SK-N-SH treated with all-trans-retinoic acid at 6 μM for 48 hours (cell line): ENCODE results near the gene FIGN.

ENCODE experiments used
- ATAC-seq: fragments of 200-7000 bp; cut with Tn5 transposase; 3 replicates; pipeline ENCODE4 v1.9.1; 2020; ENCODE audit warnings: mild to moderate bottlenecking, moderate library complexity
- ARNTL ChIP-seq: fragments of 450-650 bp; formaldehyde crosslinking; IDR thresholded peaks from 2 replicates; pipeline ENCODE4 v1.5.0; 2020; ENCODE audit warnings: low read depth, mild to moderate bottlenecking, moderate library complexity, borderline replicate concordance
- BACH2 ChIP-seq: fragments of 250-450 bp; sonication (Bioruptor Pico); IDR thresholded peaks from 2 replicates; pipeline ENCODE4 v1.9.0; 2021; ENCODE audit warnings: mild to moderate bottlenecking, borderline replicate concordance
- CREB5 ChIP-seq: fragments of 250-450 bp; sonication (Bioruptor Pico); IDR thresholded peaks from 2 replicates; pipeline ENCODE4 v1.5.1; 2020; ENCODE audit warnings: low read depth, mild to moderate bottlenecking, moderate library complexity
- CSDC2 ChIP-seq: fragments of 250-450 bp; sonication (Bioruptor Pico); IDR thresholded peaks from 2 replicates; pipeline ENCODE4 v1.5.0; 2020; ENCODE audit warnings: mild to moderate bottlenecking, moderate library complexity
- CSRNP3 ChIP-seq: fragments of 250-450 bp; sonication (Bioruptor Pico); IDR thresholded peaks from 2 replicates; pipeline ENCODE4 v1.5.1; 2021; ENCODE audit warnings: mild to moderate bottlenecking, moderate library complexity
- ESRRG ChIP-seq: fragments of 250-450 bp; sonication (Bioruptor Pico); IDR thresholded peaks from 2 replicates; pipeline ENCODE4 v1.6.1; 2021; ENCODE audit warnings: mild to moderate bottlenecking
- GLIS3 ChIP-seq: fragments of 250-450 bp; sonication (Bioruptor Pico); IDR thresholded peaks from 2 replicates; pipeline ENCODE4 v1.5.0; 2020; ENCODE audit warnings: mild to moderate bottlenecking, moderate library complexity
- ISL1 ChIP-seq: fragments of 250-450 bp; sonication (Bioruptor Pico); IDR thresholded peaks from 2 replicates; pipeline ENCODE4 v2.1.2; 2022; ENCODE audit warnings: mild to moderate bottlenecking, moderate library complexity
- OSR1 ChIP-seq: fragments of 250-450 bp; sonication (Bioruptor Pico); IDR thresholded peaks from 2 replicates; pipeline ENCODE4 v1.8.0; 2022; ENCODE audit warnings: moderate library complexity, mild to moderate bottlenecking, inconsistent platforms
- PATZ1 ChIP-seq: fragments of 250-450 bp; sonication (Bioruptor Pico); IDR thresholded peaks from 2 replicates; pipeline ENCODE4 v1.8.0; 2020; ENCODE audit warnings: mild to moderate bottlenecking, moderate library complexity, borderline replicate concordance
- POU6F1 ChIP-seq: fragments of 250-450 bp; sonication (Bioruptor Pico); IDR thresholded peaks from 2 replicates; pipeline ENCODE4 v1.8.0; 2021; ENCODE audit warnings: low read depth, mild to moderate bottlenecking, moderate library complexity, borderline replicate concordance
- PPARA ChIP-seq: fragments of 250-450 bp; sonication (Bioruptor Pico); IDR thresholded peaks from 2 replicates; pipeline ENCODE4 v1.5.0; 2020; ENCODE audit warnings: mild to moderate bottlenecking, borderline replicate concordance
- RARB ChIP-seq: fragments of 250-450 bp; sonication (Bioruptor Pico); IDR thresholded peaks from 2 replicates; pipeline ENCODE4 v1.8.0; 2021; ENCODE audit warnings: mild to moderate bottlenecking, moderate library complexity
- SNAI2 ChIP-seq: fragments of 250-450 bp; sonication (Bioruptor Pico); IDR thresholded peaks from 2 replicates; pipeline ENCODE4 v1.5.0; 2020; ENCODE audit warnings: mild to moderate bottlenecking, moderate library complexity
- TCF4 ChIP-seq: fragments of 250-450 bp; sonication (Bioruptor Pico); IDR thresholded peaks from 2 replicates; pipeline ENCODE4 v1.8.0; 2021; ENCODE audit warnings: mild to moderate bottlenecking, moderate library complexity, borderline replicate concordance
- TOX ChIP-seq: fragments of 250-450 bp; sonication (Bioruptor Pico); IDR thresholded peaks from 2 replicates; pipeline ENCODE4 v1.8.0; 2021; ENCODE audit warnings: mild to moderate bottlenecking, moderate library complexity, borderline replicate concordance
- ZC3H10 ChIP-seq: fragments of 250-450 bp; sonication (Bioruptor Pico); IDR thresholded peaks from 2 replicates; pipeline ENCODE4 v1.5.1; 2021; ENCODE audit warnings: mild to moderate bottlenecking, moderate library complexity
- ZFP3 ChIP-seq: fragments of 250-450 bp; sonication (Bioruptor Pico); IDR thresholded peaks from 2 replicates; pipeline ENCODE4 v1.5.0; 2020; ENCODE audit warnings: mild to moderate bottlenecking, moderate library complexity
- ZNF565 ChIP-seq: fragments of 450-650 bp; formaldehyde crosslinking; conservative IDR thresholded peaks from 2 replicates; pipeline ENCODE4 v1.5.0; 2020; ENCODE audit warnings: low read depth, mild to moderate bottlenecking, moderate library complexity
- ZNF70 ChIP-seq: fragments of 450-650 bp; formaldehyde crosslinking; IDR thresholded peaks from 2 replicates; pipeline ENCODE4 v1.5.0; 2020; ENCODE audit warnings: mild to moderate bottlenecking, moderate library complexity
- ZNF8 ChIP-seq: fragments of 450-650 bp; formaldehyde crosslinking; IDR thresholded peaks from 2 replicates; pipeline ENCODE4 v1.5.0; 2020; ENCODE audit warnings: mild to moderate bottlenecking, moderate library complexity

The FIGN gene

GRCh38 chr2:163692081-163692480, 43.7 kb downstream of the FIGN start:
- TF ChIP-seq ESRRG (CRISPR knock-in tag) (no peak), ZFP3 (CRISPR knock-in tag) (no peak), ARNTL (no peak), PPARA (CRISPR knock-in tag) (no peak), BACH2 (CRISPR knock-in tag) (no peak)
- no peak for ATAC-seq

- ATAC-seq = no peak
- TF ChIP-seq TCF4 (CRISPR knock-in tag) (no peak), TOX (CRISPR knock-in tag) (no peak), POU6F1 (CRISPR knock-in tag) (no peak), ZNF8 (CRISPR knock-in tag) (no peak), GLIS3 (CRISPR knock-in tag) (no peak), ZC3H10 (CRISPR knock-in tag) (no peak), CREB5 (no peak)
- TF ChIP-seq, all 23 proteins: peak for 0
Measured at GRCh38 chr2:163690896-163691295, 44.9 kb downstream of the FIGN start.

GRCh38 chr2:163687217-163687616, 48.6 kb downstream of the FIGN start:
- no peak for ATAC-seq
- no peak for TF ChIP-seq TCF4 (CRISPR knock-in tag)

- no peak for ATAC-seq
- TF ChIP-seq BACH2 (CRISPR knock-in tag) (no peak), POU6F1 (CRISPR knock-in tag) (no peak), TCF4 (CRISPR knock-in tag) (no peak), CSDC2 (CRISPR knock-in tag) (no peak), CSRNP3 (CRISPR knock-in tag) (no peak), GLIS3 (CRISPR knock-in tag) (no peak), ISL1 (CRISPR knock-in tag) (no peak), ZNF70 (no peak), ZC3H10 (CRISPR knock-in tag) (no peak), CREB5 (no peak), ZNF8 (CRISPR knock-in tag) (no peak), OSR1 (CRISPR knock-in tag) (no peak)
Measured at GRCh38 chr2:163686289-163686688, 49.5 kb downstream of the FIGN start.

- ATAC-seq = no peak
Measured at GRCh38 chr2:163682695-163683094, 53.1 kb downstream of the FIGN start.

More at GRCh38 chr2:163682695-163683094, 53.1 kb downstream of the FIGN start:
- TF ChIP-seq RARB (CRISPR knock-in tag) (no peak), ZC3H10 (CRISPR knock-in tag) (no peak), ZNF8 (CRISPR knock-in tag) (no peak), PATZ1 (CRISPR knock-in tag) (no peak), SNAI2 (CRISPR knock-in tag) (no peak), CSDC2 (CRISPR knock-in tag) (no peak), GLIS3 (CRISPR knock-in tag) (no peak), ZNF565 (CRISPR knock-in tag) (no peak), PPARA (CRISPR knock-in tag) (no peak), POU6F1 (CRISPR knock-in tag) (no peak), ARNTL (no peak), CSRNP3 (CRISPR knock-in tag) (no peak), ISL1 (CRISPR knock-in tag) (no peak), ZNF70 (no peak)
